NCI-H2196 treated with DMSO at 0.1 percent for 48 hours (cell line): ENCODE data around the gene IFNE.

ENCODE experiments used
- DNase-seq: peaks from one replicate; lab custom pipeline; 2025; ENCODE audit not compliant: unreplicated experiment; lab: John Stamatoyannopoulos, UW

The IFNE gene, protein sequence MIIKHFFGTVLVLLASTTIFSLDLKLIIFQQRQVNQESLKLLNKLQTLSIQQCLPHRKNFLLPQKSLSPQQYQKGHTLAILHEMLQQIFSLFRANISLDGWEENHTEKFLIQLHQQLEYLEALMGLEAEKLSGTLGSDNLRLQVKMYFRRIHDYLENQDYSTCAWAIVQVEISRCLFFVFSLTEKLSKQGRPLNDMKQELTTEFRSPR

GRCh38 chr9:21482213-21482612, at the start of gene IFNE:
IFNE (minus strand) TSS chr9:21482313; CDS start chr9:21481694, 619 bp downstream.
- DNase-seq: no peak

DNA sequence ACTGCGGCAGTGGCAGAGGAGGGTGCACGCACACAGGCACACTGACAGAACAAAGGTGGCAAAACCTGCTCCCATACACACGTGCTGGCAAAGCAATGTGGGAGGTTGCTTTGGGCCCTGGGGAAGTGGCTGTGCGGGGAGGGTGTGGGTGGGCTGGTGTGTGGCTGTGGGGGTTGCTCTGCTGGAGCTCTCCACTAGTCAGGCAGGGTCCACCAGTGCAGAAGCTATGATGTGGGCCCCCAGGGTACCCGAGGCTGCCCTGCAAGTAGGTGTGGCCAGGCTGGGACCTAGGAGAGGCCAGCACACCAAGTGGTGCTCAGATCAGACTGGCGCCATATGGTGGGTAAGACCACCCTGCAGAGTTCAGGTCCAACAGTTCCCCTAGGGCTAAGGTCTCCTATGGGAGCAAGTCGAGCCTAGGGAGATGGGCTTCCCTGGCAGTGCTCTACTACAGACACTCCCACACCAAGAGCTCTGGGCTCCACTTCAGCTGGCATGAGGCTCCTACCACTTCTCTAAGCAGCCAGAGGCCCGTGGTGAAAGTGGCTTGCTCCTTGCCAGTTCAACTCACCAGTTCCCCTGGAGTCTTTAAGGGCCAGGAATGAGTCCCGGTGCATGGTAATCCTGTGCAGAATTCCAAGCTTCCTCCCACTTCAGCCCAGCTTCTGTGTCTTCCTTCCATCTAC, 46.2 kb upstream of the IFNE start:
- no peak for DNase-seq

GRCh38 chr9:21527579-21527978, 45.5 kb upstream of the IFNE start:
- no peak for DNase-seq

GRCh38 chr9:21525174-21525573, 43.1 kb upstream of the IFNE start:
- DNase-seq: no peak

GRCh38 chr9:21524099-21524830, 42.2 kb upstream of the IFNE start:
- no peak for DNase-seq

DNA sequence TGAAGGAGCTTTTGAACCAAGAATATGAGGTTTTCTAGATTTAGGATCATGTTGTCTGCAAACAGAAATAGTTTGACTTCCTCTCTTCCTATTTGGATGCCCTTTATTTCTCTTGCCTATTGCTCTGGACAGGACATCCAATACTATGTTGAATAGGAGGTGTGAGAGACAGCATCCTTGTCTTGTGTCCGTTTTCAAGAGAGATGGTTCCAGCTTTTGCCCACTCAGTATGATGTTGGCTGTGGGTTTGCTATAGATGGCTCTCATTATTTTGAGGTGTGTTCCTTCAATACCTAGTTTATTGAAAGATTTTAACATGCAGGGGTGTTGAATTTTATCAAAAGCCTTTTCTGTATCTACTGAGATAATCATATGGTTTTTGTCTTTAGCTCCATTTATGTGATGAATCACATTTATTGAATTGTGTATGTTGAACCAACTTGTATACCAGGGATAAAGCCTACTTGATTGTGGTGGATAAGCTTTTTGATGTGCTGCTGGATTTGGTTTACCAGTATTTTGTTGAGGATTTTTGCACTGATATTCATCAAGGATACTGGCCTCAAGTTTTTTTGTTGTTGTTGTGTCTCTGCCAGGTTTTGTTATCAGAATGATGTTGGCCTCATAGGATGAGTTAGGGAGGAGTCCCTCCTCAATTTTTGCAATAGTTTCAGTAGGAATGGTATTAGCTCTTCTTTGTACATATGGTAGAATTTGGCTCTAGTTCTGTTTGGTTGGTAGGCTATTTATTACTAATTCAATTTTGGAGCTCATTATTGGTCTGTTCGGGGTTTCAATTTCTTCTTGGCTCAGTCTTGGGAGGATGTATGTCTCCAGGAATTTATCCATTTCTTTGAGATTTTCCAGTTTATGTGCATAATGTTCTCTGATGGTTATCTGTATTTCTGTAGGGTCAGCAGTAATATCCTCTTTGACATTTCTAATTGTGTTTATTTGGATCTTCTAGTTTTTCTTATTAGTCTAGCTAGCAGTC, 41.2 kb upstream of the IFNE start:
- DNase-seq: no peak

GRCh38 chr9:21522348-21522747, 40.2 kb upstream of the IFNE start:
- no peak for DNase-seq

GRCh38 chr9:21521448-21521847, 39.3 kb upstream of the IFNE start:
- no peak for DNase-seq

DNA sequence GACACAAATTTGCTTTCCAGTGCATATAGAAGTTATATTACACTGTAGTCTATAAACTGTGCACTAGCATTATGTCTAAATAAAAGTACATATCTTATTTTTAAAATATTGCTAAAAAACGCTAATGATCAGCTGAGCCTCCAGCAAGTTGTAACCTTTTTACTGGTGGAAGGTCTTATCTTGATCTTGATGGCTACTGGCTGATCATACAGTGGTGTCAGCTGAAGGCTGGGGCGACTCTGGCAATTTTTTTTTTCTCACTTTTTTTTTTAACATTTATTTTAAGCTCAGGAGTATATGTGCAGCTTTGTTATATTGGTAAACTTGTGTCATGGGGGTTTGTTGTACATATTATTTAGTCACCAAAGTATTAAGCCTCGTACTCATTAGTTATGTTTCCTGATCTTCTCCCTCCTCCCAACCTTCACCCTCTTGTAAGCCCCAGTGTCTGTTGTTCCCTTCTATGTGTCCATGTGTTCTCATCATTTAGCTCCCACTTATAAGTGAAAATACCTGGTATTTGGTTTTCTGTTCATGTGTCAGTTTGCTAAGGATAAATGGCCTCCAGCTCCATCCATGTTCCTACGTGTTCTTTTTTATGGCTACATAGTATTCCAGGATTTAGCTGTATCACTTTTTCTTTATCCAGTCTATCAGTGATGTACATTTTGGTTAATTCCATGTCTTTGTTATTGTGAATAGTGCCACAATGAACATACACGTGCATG, 38.6 kb upstream of the IFNE start:
- DNase-seq: no peak

GRCh38 chr9:21519855-21520434, 37.8 kb upstream of the IFNE start:
- no peak for DNase-seq

GRCh38 chr9:21516796-21517195, 34.7 kb upstream of the IFNE start:
- no peak for DNase-seq

GRCh38 chr9:21513431-21513830, 31.3 kb upstream of the IFNE start:
- DNase-seq: no peak

GRCh38 chr9:21510806-21511205, 28.7 kb upstream of the IFNE start:
- no peak for DNase-seq

GRCh38 chr9:21507483-21507790, 25.3 kb upstream of the IFNE start:
- no peak for DNase-seq

GRCh38 chr9:21506626-21507482, 24.7 kb upstream of the IFNE start:
- no peak for DNase-seq

- no peak for DNase-seq
These were observed 23.5 kb upstream of the IFNE start for GRCh38 chr9:21505425-21506179.

DNA sequence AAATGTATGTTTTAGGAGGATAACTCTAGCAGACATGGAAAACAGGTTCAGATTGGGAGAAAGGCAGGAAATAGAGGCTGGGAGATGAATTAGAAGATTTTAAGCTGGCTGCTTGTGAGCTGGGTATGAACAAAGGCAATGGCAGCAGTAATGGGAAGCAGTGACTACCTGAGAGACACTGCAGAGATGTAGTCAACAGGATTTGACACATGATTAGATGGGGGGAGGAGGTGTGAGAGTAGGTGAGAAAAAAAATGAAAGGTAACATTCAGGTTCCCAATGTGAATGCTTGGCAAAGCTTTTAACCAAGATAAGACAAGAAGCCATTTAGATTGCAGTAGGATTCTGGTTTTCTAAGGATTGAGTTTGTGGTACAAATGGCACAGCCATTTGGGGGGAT, 22.8 kb upstream of the IFNE start:
- DNase-seq: no peak

DNA sequence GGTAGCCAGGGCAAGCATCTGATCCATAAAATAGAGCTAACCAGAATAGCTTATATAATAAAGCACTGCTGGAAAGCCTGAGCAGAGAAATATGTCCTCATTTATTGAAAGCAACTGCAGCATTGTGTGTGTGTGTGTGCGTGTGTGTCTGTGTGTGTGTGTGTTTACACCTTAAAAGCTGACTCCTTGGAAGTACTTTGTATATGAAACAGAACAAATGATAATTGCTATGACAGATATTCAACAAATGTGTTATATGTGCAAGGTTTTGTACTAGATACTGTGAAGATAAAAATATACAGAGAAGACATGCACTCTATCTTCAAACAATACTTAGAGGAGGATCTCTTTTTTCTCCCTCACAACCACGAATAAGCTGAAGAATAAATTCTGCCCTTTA, 22.0 kb upstream of the IFNE start:
- no peak for DNase-seq

DNA sequence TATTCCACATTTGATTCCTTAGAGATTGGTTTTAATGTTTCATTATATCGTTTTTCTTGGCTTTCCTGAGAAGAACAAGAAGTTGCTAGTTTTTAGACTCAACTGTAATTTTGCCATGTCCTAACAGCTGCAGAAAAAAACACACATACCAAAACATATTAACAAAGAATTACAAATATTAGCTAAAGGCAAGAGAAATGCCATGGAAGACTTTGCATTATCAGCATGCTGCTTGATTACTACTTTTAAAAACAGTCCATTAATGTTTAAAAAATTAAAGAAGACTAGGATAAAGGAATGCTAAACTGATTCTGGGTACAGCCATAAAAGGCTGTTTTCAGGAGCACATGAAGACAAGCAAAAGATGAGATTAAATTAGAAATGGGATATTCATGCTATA, 20.5 kb upstream of the IFNE start:
- DNase-seq: no peak
